DND-41 (cell line): Measurements from ENCODE around the gene CSAD.

Experiments used
- EZH2 ChIP-seq: IDR thresholded peaks from 3 replicates; pipeline ENCODE4 v1.6.1; 2012; ENCODE audit warnings: borderline replicate concordance, low read depth, mild to moderate bottlenecking, moderate library complexity, low read length, inconsistent platforms; ENCODE audit not compliant: severe bottlenecking
- TF ChIP-seq, protein P1 (sequence below): IDR thresholded peaks from 2 replicates; pipeline ENCODE4 v1.5.1; 2012; ENCODE audit warnings: borderline replicate concordance, low read length, moderate library complexity, mild to moderate bottlenecking; ENCODE audit not compliant: poor library complexity, severe bottlenecking; ENCODE audit errors: extremely low read depth

DNA sequence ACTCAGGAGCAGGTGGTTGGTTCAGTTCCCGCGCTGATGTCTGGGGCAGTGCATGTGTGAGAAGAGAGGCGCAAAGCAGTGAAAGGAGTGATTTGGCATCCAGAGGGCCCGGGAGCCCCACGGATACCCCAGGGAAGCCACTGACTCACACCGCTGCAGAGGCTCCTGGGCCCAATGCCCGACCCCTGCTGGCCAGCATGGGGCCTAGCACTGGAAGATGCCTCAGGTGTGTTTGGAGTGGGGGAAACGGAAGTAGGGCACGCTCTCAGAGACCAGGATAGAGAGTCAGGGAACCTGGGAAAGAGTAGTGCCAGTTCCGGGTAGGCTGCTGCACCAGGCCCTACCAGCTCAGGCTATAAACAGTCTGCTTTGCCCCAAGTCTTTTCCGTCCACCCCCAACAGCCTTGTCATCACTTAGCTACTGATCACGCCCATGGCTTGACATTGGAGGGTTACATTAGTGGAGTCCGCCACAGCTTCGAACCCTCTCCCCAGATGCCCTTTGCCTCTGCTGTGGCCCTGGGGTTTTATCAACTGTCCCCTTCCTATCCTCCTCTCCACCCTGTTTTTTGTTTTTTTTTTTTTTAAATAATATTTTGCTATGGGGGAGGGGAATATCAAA, 9.5 kb upstream of the CSAD start:
- TF ChIP-seq EZH2, result no peak
- TF ChIP-seq, protein P1, sequence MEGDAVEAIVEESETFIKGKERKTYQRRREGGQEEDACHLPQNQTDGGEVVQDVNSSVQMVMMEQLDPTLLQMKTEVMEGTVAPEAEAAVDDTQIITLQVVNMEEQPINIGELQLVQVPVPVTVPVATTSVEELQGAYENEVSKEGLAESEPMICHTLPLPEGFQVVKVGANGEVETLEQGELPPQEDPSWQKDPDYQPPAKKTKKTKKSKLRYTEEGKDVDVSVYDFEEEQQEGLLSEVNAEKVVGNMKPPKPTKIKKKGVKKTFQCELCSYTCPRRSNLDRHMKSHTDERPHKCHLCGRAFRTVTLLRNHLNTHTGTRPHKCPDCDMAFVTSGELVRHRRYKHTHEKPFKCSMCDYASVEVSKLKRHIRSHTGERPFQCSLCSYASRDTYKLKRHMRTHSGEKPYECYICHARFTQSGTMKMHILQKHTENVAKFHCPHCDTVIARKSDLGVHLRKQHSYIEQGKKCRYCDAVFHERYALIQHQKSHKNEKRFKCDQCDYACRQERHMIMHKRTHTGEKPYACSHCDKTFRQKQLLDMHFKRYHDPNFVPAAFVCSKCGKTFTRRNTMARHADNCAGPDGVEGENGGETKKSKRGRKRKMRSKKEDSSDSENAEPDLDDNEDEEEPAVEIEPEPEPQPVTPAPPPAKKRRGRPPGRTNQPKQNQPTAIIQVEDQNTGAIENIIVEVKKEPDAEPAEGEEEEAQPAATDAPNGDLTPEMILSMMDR, result peak; percentile 63
